NCI-H187 (cell line): Measurements from ENCODE around the gene EFEMP2.

Experiments used
- DNase-seq, 2 experiments: peaks; one replicate each; lab custom pipeline; 2025; lab: John Stamatoyannopoulos, UW

The EFEMP2 gene

GRCh38 chr11:65826984-65827735 is 45.4 kb downstream of the EFEMP2 start:
- DNase-seq, result no peak

DNA sequence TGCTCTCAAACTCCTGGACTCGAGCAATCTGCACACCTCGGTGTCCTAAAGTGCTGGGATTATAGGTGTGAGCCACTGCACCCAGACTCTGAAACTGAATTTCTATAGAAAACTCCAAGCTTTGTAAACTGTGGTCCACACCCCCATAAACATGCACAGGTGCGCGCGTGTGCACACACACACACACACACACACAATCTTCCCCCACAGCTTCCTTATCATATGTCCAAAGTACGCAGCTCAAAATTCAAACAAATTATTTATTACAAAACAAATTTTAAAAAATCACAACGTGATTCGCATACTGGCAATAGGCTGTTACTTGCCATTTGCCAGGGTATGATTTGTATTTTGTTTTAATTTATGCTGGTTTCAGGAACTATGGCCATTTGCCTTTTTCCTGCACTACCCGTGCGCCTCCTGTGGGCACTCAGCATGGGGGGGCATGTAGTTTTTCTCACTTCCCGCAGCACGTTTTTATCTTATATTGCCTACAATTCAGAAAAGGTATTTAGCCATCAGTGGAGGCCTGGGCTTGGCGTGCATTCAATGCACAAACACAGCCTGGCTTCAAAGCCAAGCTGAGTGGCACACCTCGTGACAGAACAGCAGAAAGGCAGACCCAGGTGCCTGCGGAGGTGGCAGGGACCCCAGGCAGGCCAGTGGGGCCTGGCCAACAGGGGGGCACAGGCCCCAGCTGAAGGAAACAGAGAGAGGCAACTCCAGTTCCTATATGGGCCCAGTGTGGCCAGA is 49.6 kb downstream of the EFEMP2 start:
- no peak for DNase-seq

- no peak for DNase-seq
Measured at GRCh38 chr11:65821107-65821506, 51.5 kb downstream of the EFEMP2 start.

- DNase-seq, result peak; percentile 37 to 80
Measured at GRCh38 chr11:65817835-65818680, 54.5 kb downstream of the EFEMP2 start.

DNA sequence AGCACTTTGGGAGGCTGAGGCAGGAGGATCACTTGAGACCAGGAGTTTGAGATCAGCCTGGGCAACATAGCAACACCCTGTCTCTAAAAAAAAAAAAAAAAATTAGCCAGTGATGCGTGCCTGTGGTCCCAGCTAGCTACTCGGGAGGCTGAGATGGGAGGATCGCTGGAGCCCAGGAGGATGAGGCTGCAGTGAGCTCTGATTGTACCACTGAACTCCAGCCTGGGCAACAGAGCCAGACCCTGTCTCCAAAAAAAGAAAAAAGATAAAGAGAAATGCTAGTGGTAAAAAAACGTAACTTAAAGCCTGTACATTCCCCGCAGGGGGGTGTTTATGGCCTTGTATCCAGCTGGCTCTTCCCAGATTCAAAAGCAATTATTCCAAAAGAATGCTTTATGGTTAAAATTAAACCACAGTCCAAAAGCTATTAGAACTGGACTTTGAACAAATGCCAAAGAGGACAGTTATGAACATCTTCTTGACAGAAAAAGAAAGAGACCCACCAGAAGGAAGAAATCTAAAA is 55.2 kb downstream of the EFEMP2 start:
- DNase-seq, result no peak

DNA sequence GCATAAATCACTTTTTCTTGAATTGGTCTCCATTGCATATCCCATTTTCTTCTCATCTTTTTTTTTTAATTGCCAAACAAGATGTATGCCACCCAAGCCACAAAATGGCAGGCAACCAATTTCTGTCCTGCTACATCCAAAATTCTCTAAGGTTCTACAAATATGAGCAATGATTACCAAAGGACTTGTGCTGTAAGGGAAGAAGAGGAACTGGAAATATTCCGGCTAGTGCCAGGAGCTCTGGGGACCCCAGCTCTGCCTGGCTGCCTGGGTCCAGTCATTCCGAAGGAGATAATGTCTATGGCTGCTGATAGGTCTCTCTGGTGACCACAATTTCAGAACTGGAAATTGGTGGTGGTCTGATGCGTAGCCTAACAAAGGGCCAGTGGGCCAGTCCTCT is 55.9 kb downstream of the EFEMP2 start:
- no peak for DNase-seq
